Liver (tissue), 9 donors: ENCODE results near the gene CREM. TPM values are rescaled to one million over a fixed set of nuclear protein-coding genes. Genes with fewer than 3 reads are reported as not detected.

Experiments
- DNase-seq: peaks from one replicate; pipeline ENCODE4 v3.0.0-alpha.2; 2017; ENCODE audit warnings: low spot score
- H3K27ac ChIP-seq, 2 donors: one replicate each; pipeline ENCODE4 v1.7.0; 2013; ENCODE audit warnings: inconsistent platforms in 2 of 2, low read length in 2 of 2, control low read depth in 1 of 2, low read depth in 1 of 2, mild to moderate bottlenecking in 1 of 2
- H3K27me3 ChIP-seq, 4 donors: one replicate each; pipeline versions ENCODE4 v1.6.1 to v1.7.0; 2013; ENCODE audit warnings: low read length in 3 of 4, inconsistent platforms in 1 of 4, mild to moderate bottlenecking in 1 of 4, moderate library complexity in 1 of 4; ENCODE audit not compliant: control insufficient read depth in 4 of 4, insufficient read depth in 4 of 4
- H3K36me3 ChIP-seq, 4 donors: one replicate each; pipeline versions ENCODE4 v1.6.1 to v1.7.0; 2013; ENCODE audit warnings: low read length in 3 of 4, mild to moderate bottlenecking in 3 of 4, low read depth in 1 of 4, moderate library complexity in 1 of 4; ENCODE audit not compliant: control insufficient read depth in 4 of 4, insufficient read depth in 3 of 4
- H3K4me1 ChIP-seq, 4 donors: one replicate each; pipeline versions ENCODE4 v1.6.1 to v1.7.0; 2013; ENCODE audit warnings: low read length in 3 of 4, mild to moderate bottlenecking in 3 of 4, moderate library complexity in 1 of 4; ENCODE audit not compliant: control insufficient read depth in 4 of 4, insufficient read depth in 4 of 4
- H3K4me3 ChIP-seq, 3 donors: one replicate each; pipeline versions ENCODE4 v1.6.1 to v1.7.0; 2013; ENCODE audit warnings: low read length in 3 of 3, control low read depth in 1 of 3, low read depth in 1 of 3, mild to moderate bottlenecking in 1 of 3
- H3K9ac ChIP-seq, 2 donors: one replicate each; pipeline ENCODE4 v1.7.0; 2013; ENCODE audit warnings: low read length in 2 of 2, mild to moderate bottlenecking in 2 of 2, moderate library complexity in 2 of 2, control low read depth in 1 of 2, low read depth in 1 of 2
- H3K9me3 ChIP-seq, 4 donors: one replicate each; pipeline versions ENCODE4 v1.6.1 to v1.7.0; 2013; ENCODE audit warnings: low read length in 3 of 4; ENCODE audit not compliant: control insufficient read depth in 4 of 4
- EGR1 ChIP-seq, 2 donors: IDR thresholded peaks; 2 replicates each; pipeline ENCODE4 v1.6.1; 2016 to 2018; ENCODE audit warnings: antibody characterized with exemption in 2 of 2, low read depth in 2 of 2
- HNF4A ChIP-seq, 2 donors: conservative IDR thresholded peaks; 2 replicates each; pipeline ENCODE4 v1.6.1; 2016; ENCODE audit warnings: antibody characterized with exemption in 2 of 2, mild to moderate bottlenecking in 2 of 2
- HNF4G ChIP-seq: IDR thresholded peaks from 2 replicates; pipeline ENCODE4 v1.6.1; 2016; ENCODE audit warnings: antibody characterized with exemption
- JUND ChIP-seq, 2 donors: IDR thresholded peaks; 2 replicates each; pipeline ENCODE4 v1.6.1; 2016; ENCODE audit warnings: antibody characterized with exemption in 2 of 2
- NR2F2 ChIP-seq: IDR thresholded peaks from 2 replicates; pipeline ENCODE4 v1.6.1; 2016; ENCODE audit warnings: antibody characterized with exemption
- RAD21 ChIP-seq, 2 donors: IDR thresholded peaks; 2 replicates each; pipeline ENCODE4 v1.6.1; 2016; ENCODE audit warnings: antibody characterized with exemption in 2 of 2, mild to moderate bottlenecking in 2 of 2
- RXRA ChIP-seq, 2 donors: IDR thresholded peaks; 2 replicates each; pipeline ENCODE4 v1.6.1; 2017 to 2018; ENCODE audit warnings: antibody characterized with exemption in 2 of 2, mild to moderate bottlenecking in 1 of 2
- SP1 ChIP-seq: IDR thresholded peaks from 2 replicates; pipeline ENCODE4 v1.6.1; 2018; ENCODE audit warnings: antibody characterized with exemption, mild to moderate bottlenecking
- TAF1 ChIP-seq: conservative IDR thresholded peaks from 2 replicates; pipeline ENCODE4 v1.6.1; 2016; ENCODE audit warnings: antibody characterized with exemption, mild to moderate bottlenecking
- YY1 ChIP-seq: IDR thresholded peaks from 2 replicates; pipeline ENCODE4 v1.6.1; 2016; ENCODE audit warnings: antibody characterized with exemption, mild to moderate bottlenecking
- WGBS: extraction: QIAGEN DNeasy Blood & Tissue Kit; methylation state at CpG from one replicate; pipeline ENCODE4 v1.1.7; 2013; 5-methylcytosine and 5-hydroxymethylcytosine counted together
- polyA plus RNA-seq, 2 donors: library from polyadenylated mRNA; stranded (reverse) in 1 of 2; unstranded in 1 of 2; fragments of 200-250 nt in 1 of 2; fragments of >200 nt in 1 of 2; fragmentation: Nextera tagmentation in 1 of 2; extraction: Ambion mirVana in 1 of 2; gene quantifications; one replicate each; pipeline versions ENCODE4 v1.2.1 to v1.2.3, GENCODE V29; 2013 to 2015
- total RNA-seq, 2 donors: library from RNA; depleted of rRNA; stranded (reverse); fragments of >200 nt; gene quantifications; one replicate each; pipeline ENCODE4 v1.2.3, GENCODE V29; 2014
- TF ChIP-seq, protein P1 (sequence below): fragments of 150-350 bp; IDR thresholded peaks from 2 replicates; pipeline ENCODE4 v1.5.1; 2017; ENCODE audit warnings: improper control_type of control experiment, low read depth, low read length; ENCODE audit not compliant: missing input control
- TF ChIP-seq, protein P2 (sequence below): IDR thresholded peaks from 2 replicates; pipeline ENCODE4 v1.6.1; 2016; ENCODE audit warnings: antibody characterized with exemption
- TF ChIP-seq, protein P3 (sequence below): IDR thresholded peaks from 2 replicates; pipeline ENCODE4 v1.6.1; 2016; ENCODE audit warnings: antibody characterized with exemption
- TF ChIP-seq, protein P4 (sequence below): IDR thresholded peaks from 2 replicates; pipeline ENCODE4 v1.6.1; 2016; ENCODE audit warnings: antibody characterized with exemption, mild to moderate bottlenecking
- donor health status: healthy.
- donor health status: healthy.
- donor health status: healthy.
- donor health status: healthy.
- donor health status: healthy.

CREM gene
- total and polyA plus RNA-seq, 4 donors: 14.8 to 25.5 (median 22.2) TPM

DNA sequence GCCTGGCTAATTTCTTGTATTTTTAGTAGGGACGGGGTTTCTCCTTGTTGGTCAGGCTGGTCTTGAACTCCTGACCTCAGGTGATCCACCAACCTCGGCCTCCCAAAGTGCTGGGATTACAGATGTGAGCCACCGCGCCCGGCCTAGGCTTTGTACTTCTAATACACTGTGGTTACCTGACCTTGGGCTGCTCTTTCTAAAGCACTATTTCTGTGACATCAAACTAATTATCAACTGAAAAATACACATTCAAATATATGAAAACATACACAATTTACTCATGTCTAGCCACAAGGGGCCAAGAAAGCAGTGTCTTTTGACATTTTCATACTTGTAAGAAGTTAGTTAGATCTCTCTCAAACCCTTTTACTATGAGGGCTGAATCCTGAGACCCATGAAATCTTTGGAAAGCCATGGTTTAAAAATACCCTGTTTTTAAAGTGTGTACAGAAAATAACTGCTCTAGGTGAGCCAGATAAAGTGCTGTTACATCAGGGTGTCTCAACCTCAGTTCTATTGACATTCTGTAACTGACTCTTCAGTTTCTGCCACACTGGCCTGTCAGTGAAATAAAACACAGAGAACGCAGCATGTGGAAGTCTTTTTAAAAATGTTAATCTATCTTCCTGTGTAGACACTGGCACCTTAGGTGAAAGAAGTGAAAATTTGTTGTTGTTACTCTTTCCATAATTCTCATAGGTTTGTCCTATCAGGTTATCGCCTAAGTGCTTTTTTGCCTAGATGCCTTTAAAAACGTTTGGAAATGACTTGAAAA, 58.8 kb downstream of the CREM start (continued):
- TF ChIP-seq, protein P1, sequence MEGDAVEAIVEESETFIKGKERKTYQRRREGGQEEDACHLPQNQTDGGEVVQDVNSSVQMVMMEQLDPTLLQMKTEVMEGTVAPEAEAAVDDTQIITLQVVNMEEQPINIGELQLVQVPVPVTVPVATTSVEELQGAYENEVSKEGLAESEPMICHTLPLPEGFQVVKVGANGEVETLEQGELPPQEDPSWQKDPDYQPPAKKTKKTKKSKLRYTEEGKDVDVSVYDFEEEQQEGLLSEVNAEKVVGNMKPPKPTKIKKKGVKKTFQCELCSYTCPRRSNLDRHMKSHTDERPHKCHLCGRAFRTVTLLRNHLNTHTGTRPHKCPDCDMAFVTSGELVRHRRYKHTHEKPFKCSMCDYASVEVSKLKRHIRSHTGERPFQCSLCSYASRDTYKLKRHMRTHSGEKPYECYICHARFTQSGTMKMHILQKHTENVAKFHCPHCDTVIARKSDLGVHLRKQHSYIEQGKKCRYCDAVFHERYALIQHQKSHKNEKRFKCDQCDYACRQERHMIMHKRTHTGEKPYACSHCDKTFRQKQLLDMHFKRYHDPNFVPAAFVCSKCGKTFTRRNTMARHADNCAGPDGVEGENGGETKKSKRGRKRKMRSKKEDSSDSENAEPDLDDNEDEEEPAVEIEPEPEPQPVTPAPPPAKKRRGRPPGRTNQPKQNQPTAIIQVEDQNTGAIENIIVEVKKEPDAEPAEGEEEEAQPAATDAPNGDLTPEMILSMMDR: no peak
- TF ChIP-seq RAD21 (IDR thresholded peaks at IDR 0.05): peak in 1 of 2 donors; percentile 11
- TF ChIP-seq, protein P2, sequence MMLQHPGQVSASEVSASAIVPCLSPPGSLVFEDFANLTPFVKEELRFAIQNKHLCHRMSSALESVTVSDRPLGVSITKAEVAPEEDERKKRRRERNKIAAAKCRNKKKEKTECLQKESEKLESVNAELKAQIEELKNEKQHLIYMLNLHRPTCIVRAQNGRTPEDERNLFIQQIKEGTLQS: no peak
- TF ChIP-seq NR2F2: no peak
- TF ChIP-seq HNF4G: no peak
- TF ChIP-seq YY1: no peak
- peak; percentile 44 for TF ChIP-seq SP1

DNA sequence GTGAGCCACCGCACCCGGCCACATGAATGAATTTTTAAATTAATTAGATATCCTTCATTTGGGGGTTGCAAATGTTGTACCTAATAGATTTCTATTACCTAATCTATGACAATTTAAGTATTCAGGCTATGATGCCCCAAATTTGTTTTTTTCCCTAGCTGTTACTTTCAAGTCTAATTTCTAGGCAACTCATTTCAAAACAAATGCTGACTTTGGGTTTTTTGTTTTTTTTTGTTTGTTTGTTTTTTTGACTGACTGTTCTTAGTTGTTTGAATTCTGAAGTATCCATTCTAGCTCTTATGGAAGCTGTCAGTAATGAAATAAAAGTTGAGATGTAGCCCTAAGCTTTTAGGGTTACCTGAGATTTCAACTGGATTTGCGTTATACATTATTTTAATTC, 62.3 kb downstream of the CREM start:
- TF ChIP-seq RXRA (IDR thresholded peaks at IDR 0.05): no peak
- TF ChIP-seq EGR1 (IDR thresholded peaks at IDR 0.05; ENCODE audit: low read depth in 2 of 2): no peak
- no peak for TF ChIP-seq TAF1
- no peak for TF ChIP-seq HNF4A (conservative IDR thresholded peaks at IDR 0.05)
- TF ChIP-seq, protein P1: no peak
- no peak for TF ChIP-seq SP1
- TF ChIP-seq, protein P3, sequence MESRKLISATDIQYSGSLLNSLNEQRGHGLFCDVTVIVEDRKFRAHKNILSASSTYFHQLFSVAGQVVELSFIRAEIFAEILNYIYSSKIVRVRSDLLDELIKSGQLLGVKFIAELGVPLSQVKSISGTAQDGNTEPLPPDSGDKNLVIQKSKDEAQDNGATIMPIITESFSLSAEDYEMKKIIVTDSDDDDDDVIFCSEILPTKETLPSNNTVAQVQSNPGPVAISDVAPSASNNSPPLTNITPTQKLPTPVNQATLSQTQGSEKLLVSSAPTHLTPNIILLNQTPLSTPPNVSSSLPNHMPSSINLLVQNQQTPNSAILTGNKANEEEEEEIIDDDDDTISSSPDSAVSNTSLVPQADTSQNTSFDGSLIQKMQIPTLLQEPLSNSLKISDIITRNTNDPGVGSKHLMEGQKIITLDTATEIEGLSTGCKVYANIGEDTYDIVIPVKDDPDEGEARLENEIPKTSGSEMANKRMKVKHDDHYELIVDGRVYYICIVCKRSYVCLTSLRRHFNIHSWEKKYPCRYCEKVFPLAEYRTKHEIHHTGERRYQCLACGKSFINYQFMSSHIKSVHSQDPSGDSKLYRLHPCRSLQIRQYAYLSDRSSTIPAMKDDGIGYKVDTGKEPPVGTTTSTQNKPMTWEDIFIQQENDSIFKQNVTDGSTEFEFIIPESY: no peak
- Histone ChIP-seq H3K9ac (no peak overlapping the region), H3K36me3 (no peaks in the 10 kb centered on the region), H3K9me3 (no peaks in the 10 kb centered on the region), H3K4me3 (no peak overlapping the region), H3K4me1 (peaks cover 0 to 9% (median 2%) of the 10 kb centered on the region in 4 donors), H3K27ac (no peak overlapping the region), H3K27me3 (no peaks in the 10 kb centered on the region)
- DNase-seq: no peak
- WGBS: 98% methylated on average over 3 of the region's 3 CpGs

DNA sequence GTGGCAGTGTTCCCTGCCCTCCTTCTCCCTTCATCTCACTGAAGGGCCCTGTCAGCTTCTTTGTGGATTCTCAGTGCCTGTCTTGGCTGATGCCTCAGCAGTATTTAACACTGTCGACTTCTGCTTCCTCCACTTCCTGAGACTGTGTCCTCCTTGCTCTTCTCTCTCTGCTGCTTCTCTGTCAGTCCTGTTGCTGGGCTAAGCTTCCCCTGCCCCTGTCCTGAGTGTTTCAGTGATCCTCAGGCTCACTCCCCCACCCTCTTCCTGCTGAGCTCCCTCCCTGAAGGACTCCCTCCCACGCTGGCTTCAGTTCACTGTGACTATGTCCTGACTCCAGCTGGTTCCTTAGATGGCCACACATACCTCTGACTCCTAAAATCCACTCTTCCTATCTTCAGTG, 64.9 kb downstream of the CREM start:
- H3K9ac ChIP-seq: no peak overlapping the region
- no peak overlapping the region for H3K4me3 ChIP-seq
- H3K4me1 ChIP-seq: peaks cover 0 to 7% (median 2%) of the 10 kb centered on the region in 4 donors
- peak overlapping the region; percentile 51 to 59 for H3K27ac ChIP-seq
- DNase-seq: no peak
- H3K27me3 ChIP-seq: no peaks in the 10 kb centered on the region
- H3K36me3 ChIP-seq: no peaks in the 10 kb centered on the region
- WGBS: 72% methylated on average over 2 of the region's 2 CpGs
- TF ChIP-seq SP1 (no peak), JUND (IDR thresholded peaks at IDR 0.05) (no peak), YY1 (no peak), EGR1 (IDR thresholded peaks at IDR 0.05; ENCODE audit: low read depth in 2 of 2) (no peak)
- TF ChIP-seq, protein P1: no peak
- TF ChIP-seq, protein P4, sequence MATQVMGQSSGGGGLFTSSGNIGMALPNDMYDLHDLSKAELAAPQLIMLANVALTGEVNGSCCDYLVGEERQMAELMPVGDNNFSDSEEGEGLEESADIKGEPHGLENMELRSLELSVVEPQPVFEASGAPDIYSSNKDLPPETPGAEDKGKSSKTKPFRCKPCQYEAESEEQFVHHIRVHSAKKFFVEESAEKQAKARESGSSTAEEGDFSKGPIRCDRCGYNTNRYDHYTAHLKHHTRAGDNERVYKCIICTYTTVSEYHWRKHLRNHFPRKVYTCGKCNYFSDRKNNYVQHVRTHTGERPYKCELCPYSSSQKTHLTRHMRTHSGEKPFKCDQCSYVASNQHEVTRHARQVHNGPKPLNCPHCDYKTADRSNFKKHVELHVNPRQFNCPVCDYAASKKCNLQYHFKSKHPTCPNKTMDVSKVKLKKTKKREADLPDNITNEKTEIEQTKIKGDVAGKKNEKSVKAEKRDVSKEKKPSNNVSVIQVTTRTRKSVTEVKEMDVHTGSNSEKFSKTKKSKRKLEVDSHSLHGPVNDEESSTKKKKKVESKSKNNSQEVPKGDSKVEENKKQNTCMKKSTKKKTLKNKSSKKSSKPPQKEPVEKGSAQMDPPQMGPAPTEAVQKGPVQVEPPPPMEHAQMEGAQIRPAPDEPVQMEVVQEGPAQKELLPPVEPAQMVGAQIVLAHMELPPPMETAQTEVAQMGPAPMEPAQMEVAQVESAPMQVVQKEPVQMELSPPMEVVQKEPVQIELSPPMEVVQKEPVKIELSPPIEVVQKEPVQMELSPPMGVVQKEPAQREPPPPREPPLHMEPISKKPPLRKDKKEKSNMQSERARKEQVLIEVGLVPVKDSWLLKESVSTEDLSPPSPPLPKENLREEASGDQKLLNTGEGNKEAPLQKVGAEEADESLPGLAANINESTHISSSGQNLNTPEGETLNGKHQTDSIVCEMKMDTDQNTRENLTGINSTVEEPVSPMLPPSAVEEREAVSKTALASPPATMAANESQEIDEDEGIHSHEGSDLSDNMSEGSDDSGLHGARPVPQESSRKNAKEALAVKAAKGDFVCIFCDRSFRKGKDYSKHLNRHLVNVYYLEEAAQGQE: no peak
- H3K9me3 ChIP-seq: no peaks in the 10 kb centered on the region
